GM23338 (cell line): ENCODE measurements around the gene TECTB. TPM values are rescaled to one million over a fixed set of nuclear protein-coding genes. Genes with fewer than 3 reads are reported as not detected.

Experiments used
- ATAC-seq: fragments of 200-7000 bp; cut with Tn5 transposase; 3 replicates; pipeline ENCODE4 v1.9.1; 2020
- DNase-seq: peaks from one replicate; pipeline ENCODE4 v3.0.0-alpha.2; 2015; ENCODE audit warnings: low spot score
- H2AFZ ChIP-seq: fragments of 200-600 bp; sonication (generic); 2 replicates; pipeline ENCODE4 v1.8.0; 2016; ENCODE audit warnings: antibody characterized with exemption, mild to moderate bottlenecking, moderate library complexity
- H3F3A ChIP-seq: fragments of 200-600 bp; sonication (generic); replicated peaks from 2 replicates; pipeline ENCODE4 v1.8.0; 2017; ENCODE audit warnings: antibody characterized with exemption, mixed run types, low read depth
- H3K27ac ChIP-seq: fragments of 200-600 bp; sonication (generic); 2 replicates; pipeline ENCODE4 v1.6.1; 2016; ENCODE audit warnings: low read depth
- H3K27me3 ChIP-seq: fragments of 200-600 bp; sonication (generic); 2 replicates; pipeline ENCODE4 v1.8.0; 2016; ENCODE audit warnings: mild to moderate bottlenecking, mixed run types, moderate library complexity; ENCODE audit not compliant: insufficient read depth
- H3K36me3 ChIP-seq: fragments of 200-600 bp; sonication (generic); 2 replicates; pipeline ENCODE4 v1.8.0; 2016; ENCODE audit warnings: mild to moderate bottlenecking; ENCODE audit not compliant: insufficient read depth
- H3K4me1 ChIP-seq: fragments of 200-600 bp; sonication (generic); 2 replicates; pipeline ENCODE4 v1.8.0; 2016; ENCODE audit warnings: mild to moderate bottlenecking, moderate library complexity; ENCODE audit not compliant: insufficient read depth
- H3K4me2 ChIP-seq: fragments of 200-600 bp; sonication (generic); 2 replicates; pipeline ENCODE4 v1.7.1; 2017; ENCODE audit warnings: mixed run types
- H3K4me3 ChIP-seq: fragments of 200-600 bp; sonication (generic); 2 replicates; pipeline ENCODE4 v1.6.1; 2016; ENCODE audit warnings: mixed run types
- H3K79me2 ChIP-seq: fragments of 200-600 bp; sonication (generic); replicated peaks from 2 replicates; pipeline ENCODE4 v1.8.0; 2017; ENCODE audit warnings: mild to moderate bottlenecking; ENCODE audit not compliant: insufficient read depth
- H3K9me2 ChIP-seq: fragments of 200-600 bp; sonication (generic); 2 replicates; pipeline ENCODE4 v1.8.0; 2017; ENCODE audit not compliant: insufficient read depth
- H4K20me1 ChIP-seq: fragments of 200-600 bp; sonication (generic); replicated peaks from 2 replicates; pipeline ENCODE4 v1.8.0; 2017; ENCODE audit warnings: mild to moderate bottlenecking; ENCODE audit not compliant: insufficient read depth
- H3K27ac Mint-ChIP-seq: 2 replicates; pipeline ENCODE4 v1.8.0; 2020; ENCODE audit warnings: inconsistent platforms, mild to moderate bottlenecking, moderate library complexity, mixed read lengths
- H3K27me3 Mint-ChIP-seq: 3 replicates; pipeline ENCODE4 v1.8.0; 2022; ENCODE audit warnings: low read depth, mild to moderate bottlenecking, moderate library complexity, mixed read lengths, inconsistent platforms; ENCODE audit not compliant: insufficient read depth, poor library complexity
- H3K36me3 Mint-ChIP-seq: 3 replicates; pipeline ENCODE4 v1.8.0; 2021; ENCODE audit warnings: low read depth, mild to moderate bottlenecking, inconsistent platforms, moderate library complexity, mixed read lengths
- H3K4me1 Mint-ChIP-seq: 3 replicates; pipeline ENCODE4 v1.8.0; 2020; ENCODE audit warnings: mild to moderate bottlenecking, inconsistent platforms, mixed read lengths
- H3K4me3 Mint-ChIP-seq: 3 replicates; pipeline ENCODE4 v1.8.0; 2021; ENCODE audit warnings: moderate library complexity, mild to moderate bottlenecking, inconsistent platforms, mixed read lengths
- H3K9me3 Mint-ChIP-seq: 3 replicates; pipeline ENCODE4 v1.8.0; 2020; ENCODE audit warnings: moderate library complexity, mild to moderate bottlenecking, inconsistent platforms, mixed read lengths
- REST ChIP-seq: IDR thresholded peaks from one replicate; pipeline ENCODE4 v1.6.1; 2018; ENCODE audit warnings: antibody characterized with exemption; ENCODE audit not compliant: unreplicated experiment
- ZNF331 ChIP-seq: fragments of 250-450 bp; sonication (Bioruptor Pico); IDR thresholded peaks from 2 replicates; pipeline ENCODE4 v1.5.0; 2020; ENCODE audit warnings: low read depth, mild to moderate bottlenecking, moderate library complexity
- polyA plus RNA-seq: library from polyadenylated mRNA; unstranded; fragments of >200 nt; fragmentation: Nextera tagmentation; extraction: Ambion mirVana; gene quantifications from 2 replicates; pipeline ENCODE4 v1.2.1, GENCODE V29; 2016
- total RNA-seq: library from RNA; depleted of rRNA; stranded (reverse); fragments of >200 nt; shearing (Covaris generic); gene quantifications from 2 replicates; pipeline ENCODE4 v1.2.3, GENCODE V29; 2014
- TF ChIP-seq, protein P1 (sequence below): fragments of 250-450 bp; sonication (Bioruptor Pico); IDR thresholded peaks from 2 replicates; pipeline ENCODE4 v1.5.0; 2020; ENCODE audit warnings: mild to moderate bottlenecking, moderate library complexity
- TF ChIP-seq, protein P2 (sequence below), 2 experiments: fragments of 200-600 bp in 1 of 2; sonication (generic) in 1 of 2; conservative IDR thresholded peaks; 2 replicates each; pipeline versions ENCODE4 v1.5.1 to v1.6.1; 2016 to 2017; ENCODE audit warnings: antibody characterized with exemption in 2 of 2, low read depth in 2 of 2, mild to moderate bottlenecking in 2 of 2, moderate library complexity in 1 of 2

TECTB gene
- total and polyA plus RNA-seq, 2 experiments from 2014 or later: not detected

DNA sequence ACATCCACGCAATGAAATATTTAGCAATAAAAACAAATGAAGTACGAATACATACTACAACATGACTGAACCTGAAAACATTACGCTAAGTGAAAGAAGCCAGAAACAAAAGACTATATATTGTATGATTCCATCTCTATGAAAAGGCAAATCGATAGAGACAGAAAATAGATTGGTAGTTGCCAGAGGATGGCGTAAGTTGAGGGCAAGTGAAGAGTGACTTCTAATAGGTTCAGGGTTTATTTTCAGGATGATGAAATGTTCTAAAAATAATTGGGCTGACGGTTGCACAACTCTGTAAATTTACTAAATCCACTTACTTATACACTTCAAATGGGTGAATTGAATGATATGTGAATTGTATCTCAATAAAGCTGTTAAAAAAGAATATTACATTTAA lies 39.5 kb upstream of the TECTB start (continued):
- TF ChIP-seq REST: no peak

DNA sequence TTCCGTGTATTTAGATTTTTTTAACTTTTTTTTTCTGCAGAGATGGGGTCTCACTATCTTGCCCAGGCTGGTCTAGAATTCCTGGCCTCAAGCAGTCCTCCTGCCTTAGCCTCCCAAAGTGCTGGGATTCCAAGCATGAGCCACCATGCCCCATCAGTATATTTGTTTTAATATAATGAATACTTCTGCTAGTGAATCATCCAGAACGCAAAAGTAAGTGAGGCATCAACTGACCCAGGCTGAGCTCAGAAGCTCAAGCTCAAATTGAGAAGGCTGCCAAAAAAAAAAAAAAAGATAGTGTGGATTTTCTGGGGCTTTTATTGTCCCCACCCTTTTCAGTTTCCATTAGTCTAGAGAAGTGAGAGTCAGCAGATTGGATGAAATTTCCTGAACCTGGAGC lies 39.0 kb upstream of the TECTB start:
- Histone ChIP-seq H3K4me1 (no peaks in the 10 kb centered on the region), H3K27ac (no peak overlapping the region), H3K4me3 (no peak overlapping the region), H3K79me2 (no peaks in the 10 kb centered on the region), H3K36me3 (no peaks in the 10 kb centered on the region), H3K9me2 (no peaks in the 10 kb centered on the region), H4K20me1 (no peaks in the 10 kb centered on the region), H3K27me3 (no peaks in the 10 kb centered on the region), H2AFZ (no peak overlapping the region), H3F3A (no peaks in the 10 kb centered on the region), H3K4me2 (no peak overlapping the region)
- Mint-ChIP-seq H3K9me3 (peaks cover 45% of the 10 kb centered on the region), H3K4me3 (no peak overlapping the region), H3K4me1 (no peaks in the 10 kb centered on the region), H3K27me3 (peaks cover 1% of the 10 kb centered on the region), H3K36me3 (peaks cover 14% of the 10 kb centered on the region), H3K27ac (no peak overlapping the region)
- ATAC-seq (no peak), DNase-seq (no peak)
- TF ChIP-seq, protein P1, sequence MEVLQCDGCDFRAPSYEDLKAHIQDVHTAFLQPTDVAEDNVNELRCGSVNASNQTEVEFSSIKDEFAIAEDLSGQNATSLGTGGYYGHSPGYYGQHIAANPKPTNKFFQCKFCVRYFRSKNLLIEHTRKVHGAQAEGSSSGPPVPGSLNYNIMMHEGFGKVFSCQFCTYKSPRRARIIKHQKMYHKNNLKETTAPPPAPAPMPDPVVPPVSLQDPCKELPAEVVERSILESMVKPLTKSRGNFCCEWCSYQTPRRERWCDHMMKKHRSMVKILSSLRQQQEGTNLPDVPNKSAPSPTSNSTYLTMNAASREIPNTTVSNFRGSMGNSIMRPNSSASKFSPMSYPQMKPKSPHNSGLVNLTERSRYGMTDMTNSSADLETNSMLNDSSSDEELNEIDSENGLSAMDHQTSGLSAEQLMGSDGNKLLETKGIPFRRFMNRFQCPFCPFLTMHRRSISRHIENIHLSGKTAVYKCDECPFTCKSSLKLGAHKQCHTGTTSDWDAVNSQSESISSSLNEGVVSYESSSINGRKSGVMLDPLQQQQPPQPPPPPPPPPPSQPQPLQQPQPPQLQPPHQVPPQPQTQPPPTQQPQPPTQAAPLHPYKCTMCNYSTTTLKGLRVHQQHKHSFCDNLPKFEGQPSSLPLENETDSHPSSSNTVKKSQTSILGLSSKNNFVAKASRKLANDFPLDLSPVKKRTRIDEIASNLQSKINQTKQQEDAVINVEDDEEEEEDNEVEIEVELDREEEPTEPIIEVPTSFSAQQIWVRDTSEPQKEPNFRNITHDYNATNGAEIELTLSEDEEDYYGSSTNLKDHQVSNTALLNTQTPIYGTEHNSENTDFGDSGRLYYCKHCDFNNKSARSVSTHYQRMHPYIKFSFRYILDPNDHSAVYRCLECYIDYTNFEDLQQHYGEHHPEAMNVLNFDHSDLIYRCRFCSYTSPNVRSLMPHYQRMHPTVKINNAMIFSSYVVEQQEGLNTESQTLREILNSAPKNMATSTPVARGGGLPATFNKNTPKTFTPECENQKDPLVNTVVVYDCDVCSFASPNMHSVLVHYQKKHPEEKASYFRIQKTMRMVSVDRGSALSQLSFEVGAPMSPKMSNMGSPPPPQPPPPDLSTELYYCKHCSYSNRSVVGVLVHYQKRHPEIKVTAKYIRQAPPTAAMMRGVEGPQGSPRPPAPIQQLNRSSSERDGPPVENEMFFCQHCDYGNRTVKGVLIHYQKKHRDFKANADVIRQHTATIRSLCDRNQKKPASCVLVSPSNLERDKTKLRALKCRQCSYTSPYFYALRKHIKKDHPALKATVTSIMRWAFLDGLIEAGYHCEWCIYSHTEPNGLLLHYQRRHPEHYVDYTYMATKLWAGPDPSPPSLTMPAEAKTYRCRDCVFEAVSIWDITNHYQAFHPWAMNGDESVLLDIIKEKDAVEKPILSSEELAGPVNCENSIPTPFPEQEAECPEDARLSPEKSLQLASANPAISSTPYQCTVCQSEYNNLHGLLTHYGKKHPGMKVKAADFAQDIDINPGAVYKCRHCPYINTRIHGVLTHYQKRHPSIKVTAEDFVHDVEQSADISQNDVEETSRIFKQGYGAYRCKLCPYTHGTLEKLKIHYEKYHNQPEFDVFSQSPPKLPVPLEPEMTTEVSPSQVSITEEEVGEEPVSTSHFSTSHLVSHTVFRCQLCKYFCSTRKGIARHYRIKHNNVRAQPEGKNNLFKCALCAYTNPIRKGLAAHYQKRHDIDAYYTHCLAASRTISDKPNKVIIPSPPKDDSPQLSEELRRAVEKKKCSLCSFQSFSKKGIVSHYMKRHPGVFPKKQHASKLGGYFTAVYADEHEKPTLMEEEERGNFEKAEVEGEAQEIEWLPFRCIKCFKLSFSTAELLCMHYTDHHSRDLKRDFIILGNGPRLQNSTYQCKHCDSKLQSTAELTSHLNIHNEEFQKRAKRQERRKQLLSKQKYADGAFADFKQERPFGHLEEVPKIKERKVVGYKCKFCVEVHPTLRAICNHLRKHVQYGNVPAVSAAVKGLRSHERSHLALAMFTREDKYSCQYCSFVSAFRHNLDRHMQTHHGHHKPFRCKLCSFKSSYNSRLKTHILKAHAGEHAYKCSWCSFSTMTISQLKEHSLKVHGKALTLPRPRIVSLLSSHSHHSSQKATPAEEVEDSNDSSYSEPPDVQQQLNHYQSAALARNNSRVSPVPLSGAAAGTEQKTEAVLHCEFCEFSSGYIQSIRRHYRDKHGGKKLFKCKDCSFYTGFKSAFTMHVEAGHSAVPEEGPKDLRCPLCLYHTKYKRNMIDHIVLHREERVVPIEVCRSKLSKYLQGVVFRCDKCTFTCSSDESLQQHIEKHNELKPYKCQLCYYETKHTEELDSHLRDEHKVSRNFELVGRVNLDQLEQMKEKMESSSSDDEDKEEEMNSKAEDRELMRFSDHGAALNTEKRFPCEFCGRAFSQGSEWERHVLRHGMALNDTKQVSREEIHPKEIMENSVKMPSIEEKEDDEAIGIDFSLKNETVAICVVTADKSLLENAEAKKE (CRISPR knock-in tag): no peak
- no peak for TF ChIP-seq ZNF331 (CRISPR knock-in tag)
- TF ChIP-seq, protein P2, sequence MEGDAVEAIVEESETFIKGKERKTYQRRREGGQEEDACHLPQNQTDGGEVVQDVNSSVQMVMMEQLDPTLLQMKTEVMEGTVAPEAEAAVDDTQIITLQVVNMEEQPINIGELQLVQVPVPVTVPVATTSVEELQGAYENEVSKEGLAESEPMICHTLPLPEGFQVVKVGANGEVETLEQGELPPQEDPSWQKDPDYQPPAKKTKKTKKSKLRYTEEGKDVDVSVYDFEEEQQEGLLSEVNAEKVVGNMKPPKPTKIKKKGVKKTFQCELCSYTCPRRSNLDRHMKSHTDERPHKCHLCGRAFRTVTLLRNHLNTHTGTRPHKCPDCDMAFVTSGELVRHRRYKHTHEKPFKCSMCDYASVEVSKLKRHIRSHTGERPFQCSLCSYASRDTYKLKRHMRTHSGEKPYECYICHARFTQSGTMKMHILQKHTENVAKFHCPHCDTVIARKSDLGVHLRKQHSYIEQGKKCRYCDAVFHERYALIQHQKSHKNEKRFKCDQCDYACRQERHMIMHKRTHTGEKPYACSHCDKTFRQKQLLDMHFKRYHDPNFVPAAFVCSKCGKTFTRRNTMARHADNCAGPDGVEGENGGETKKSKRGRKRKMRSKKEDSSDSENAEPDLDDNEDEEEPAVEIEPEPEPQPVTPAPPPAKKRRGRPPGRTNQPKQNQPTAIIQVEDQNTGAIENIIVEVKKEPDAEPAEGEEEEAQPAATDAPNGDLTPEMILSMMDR (conservative IDR thresholded peaks at IDR 0.05; ENCODE audit: low read depth in 2 of 2): no peak
